HG03520 (cell line): ENCODE results near the gene HIBADH.

Experiments used
- ATAC-seq: cut with Tn5 transposase; IDR thresholded peaks from one replicate; pipeline ENCODE4 v1.9.1; 2021; ENCODE audit warnings: mild to moderate bottlenecking, moderate library complexity; ENCODE audit not compliant: unreplicated experiment

Gene HIBADH

DNA sequence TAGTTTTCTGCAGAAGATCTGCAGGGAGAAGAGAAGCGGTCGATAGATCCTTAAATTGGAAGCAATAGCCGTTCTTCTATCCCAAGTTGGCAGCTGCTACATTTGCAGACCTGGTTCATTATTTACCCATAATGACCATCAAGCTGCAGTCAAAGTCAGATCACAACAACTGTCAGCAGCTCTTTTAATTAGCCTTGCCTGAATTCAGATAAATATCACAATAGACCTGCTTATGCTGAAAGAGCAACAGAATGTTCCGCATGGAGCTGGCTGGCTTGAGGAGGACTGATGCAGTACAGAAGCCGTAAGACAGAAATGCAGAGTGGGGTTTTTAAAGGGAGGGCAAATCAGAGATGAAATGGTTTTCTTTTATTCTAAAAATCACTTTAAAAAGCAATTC is 109.4 kb downstream of the HIBADH start:
- no peak for ATAC-seq

DNA sequence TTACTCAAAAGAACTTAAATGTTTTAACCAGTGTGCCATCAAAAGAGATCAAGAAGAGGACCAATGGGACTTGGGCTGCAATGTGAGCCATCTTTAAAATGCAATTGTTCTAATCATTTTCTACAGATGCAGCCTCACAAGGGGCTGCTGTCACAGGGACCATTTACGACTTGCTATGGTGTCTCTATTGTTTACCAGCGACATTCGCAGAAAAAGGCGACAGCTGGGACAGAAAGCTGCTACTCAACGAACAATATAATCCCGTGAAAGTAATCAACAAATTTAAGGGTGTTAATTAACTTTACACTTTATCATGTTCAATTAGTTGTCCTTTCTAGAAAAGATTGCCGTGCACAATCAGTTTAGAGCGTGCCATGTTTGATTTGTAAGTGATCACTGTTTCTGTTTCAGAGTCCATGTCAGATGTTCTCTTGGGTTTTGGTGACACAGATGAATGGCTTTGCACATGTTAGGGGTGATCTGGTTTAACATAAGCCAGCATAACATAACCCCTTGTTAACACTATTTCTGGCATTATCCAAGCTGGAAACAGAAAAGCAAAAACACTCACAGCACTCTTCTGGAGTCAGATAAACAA is 110.8 kb downstream of the HIBADH start:
- ATAC-seq: no peak

DNA sequence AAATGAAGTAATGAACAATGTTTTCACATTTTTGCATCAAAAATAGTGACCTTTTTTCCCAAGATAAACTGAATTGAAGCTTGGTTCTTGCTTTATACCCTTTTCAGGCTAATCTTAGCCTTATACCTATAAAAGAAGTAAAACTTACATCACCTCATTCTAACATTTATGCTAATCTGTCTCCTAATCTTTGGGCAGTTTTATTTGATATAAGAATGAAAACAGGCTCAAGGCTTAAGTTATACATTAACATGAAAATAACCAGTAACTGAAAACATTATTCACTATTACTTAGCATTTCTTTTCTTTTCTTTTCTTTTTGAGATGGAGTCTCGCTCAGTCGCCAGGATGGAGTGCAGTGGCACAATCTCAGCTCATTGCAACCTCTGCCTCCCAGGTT is 113.1 kb downstream of the HIBADH start:
- ATAC-seq: no peak

DNA sequence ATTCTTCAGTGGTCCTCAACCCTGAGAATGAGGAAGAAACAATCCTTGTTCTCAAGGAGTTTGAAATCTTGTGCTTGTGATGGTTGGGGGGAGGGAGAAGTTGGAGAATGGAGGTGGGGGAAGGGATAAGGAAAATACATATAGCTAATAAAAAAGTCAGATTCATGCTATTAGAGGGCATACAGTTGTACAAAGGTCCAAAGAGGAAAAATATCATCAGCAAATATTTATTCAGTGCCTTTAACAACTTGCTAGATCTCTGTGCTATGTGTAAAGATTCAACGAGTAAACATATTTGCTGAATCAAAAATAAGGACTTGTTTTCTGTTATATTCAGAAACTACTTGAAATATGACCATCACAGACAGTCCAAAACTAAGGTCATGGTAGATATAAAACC is 114.4 kb downstream of the HIBADH start:
- no peak for ATAC-seq

DNA sequence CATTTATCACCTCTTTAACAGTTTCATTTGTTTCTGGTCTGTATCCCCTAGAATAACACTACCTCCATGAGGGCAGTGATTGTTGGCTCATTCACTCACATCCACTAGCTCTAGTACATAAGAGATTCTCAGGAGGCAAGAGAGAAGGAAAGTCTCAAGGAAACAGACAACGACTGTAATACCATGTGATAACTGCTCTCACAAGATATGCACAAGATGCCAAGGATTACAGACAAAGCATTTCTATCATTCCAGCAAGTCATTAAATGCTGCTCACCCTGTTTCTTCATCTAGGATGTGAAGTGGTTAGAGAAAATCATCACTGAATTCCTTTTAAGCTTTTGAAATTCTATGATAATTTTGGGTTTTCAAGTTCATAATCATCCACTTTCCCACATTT is 115.3 kb downstream of the HIBADH start:
- no peak for ATAC-seq

DNA sequence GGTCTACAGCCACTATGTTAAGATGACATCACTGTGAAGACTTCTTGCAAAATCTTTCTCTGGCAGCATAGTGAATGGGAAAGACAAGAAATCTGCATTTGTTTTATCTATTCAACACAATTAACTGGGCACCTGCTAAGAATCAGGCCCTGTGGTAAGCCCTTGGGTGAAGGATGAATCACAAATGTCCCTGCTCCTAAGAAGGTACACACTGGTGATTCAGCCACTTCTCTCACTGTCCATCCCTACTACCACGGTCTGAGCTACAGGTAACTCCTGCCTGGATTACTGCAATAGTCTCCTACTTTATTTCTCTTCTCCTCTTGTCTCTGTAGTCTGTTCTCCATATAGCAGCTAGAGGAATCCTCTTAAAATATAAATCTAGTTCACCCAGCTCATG is 116.1 kb downstream of the HIBADH start:
- ATAC-seq: no peak

DNA sequence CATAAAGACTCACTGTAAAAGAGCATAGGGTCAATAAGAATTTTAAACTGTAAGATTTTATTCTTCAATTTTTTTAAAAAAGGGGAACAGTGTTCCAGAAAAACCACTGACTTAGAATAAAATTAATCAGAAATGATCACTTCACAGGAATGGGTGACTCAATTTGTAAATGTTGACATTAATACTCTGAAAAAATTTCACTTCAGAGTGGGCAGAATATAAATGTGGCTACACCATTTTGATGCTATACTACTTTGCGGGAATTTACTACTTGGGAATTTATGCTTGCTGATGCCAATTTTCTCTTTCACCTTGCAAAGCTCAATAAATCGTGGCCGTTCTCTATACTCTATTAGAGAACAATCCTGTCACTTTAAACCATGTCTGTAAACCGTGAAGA is 126.9 kb downstream of the HIBADH start:
- no peak for ATAC-seq

DNA sequence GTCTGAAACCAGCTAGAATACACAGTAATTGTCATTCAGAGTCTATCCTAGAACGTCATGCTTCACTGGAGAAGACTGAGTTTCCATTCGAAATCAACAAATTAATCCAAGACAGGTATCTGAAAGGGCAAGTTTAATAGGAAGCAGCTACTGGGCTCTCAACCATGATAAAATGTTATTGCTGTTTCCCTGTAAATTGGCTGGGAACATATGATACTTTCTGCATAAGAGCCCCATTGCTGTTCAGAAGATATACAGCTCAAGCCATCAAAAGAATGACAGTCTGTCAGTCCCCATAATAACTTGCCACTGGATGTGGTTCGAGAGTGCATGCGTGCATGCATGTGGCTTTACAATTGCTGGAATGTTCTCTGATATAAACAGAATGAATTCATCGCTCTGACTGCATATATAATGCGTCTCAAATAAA is 129.0 kb downstream of the HIBADH start:
- ATAC-seq: no peak

DNA sequence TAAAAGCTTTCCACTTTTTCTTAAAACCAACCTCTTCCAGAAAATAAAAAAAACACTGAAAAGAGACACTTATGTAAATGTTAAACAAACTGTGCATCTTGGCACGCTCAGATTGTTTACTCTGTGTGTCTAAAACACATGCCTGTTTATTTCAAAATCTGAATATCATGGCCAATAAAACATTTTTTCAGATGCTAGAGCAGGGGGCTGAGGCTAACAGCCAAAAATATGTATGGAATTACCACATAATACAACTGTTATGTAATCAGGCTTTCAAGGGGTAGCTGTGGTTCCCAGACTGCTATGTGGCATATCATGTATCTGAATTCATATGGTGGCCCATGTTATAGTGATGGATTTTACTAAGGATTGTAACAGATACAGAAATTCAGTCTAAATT is 130.4 kb downstream of the HIBADH start:
- ATAC-seq: no peak

DNA sequence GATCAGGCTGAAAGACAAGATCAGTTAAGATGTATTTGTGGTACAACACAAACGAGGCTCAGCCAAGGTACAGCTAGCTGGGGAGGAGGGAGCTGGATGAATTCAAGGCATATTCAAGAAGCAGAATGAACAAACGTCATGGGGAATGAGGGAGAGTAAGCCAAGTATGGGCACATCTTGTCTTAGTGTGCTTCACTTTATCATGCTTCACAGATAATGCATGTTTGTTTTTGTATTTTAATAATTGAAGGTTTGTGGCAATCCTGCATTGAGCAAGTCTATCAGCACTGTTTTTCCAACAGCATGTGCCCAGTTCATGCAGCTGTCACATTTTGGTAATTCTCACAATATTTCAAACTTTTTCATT is 135.4 kb downstream of the HIBADH start:
- no peak for ATAC-seq

DNA sequence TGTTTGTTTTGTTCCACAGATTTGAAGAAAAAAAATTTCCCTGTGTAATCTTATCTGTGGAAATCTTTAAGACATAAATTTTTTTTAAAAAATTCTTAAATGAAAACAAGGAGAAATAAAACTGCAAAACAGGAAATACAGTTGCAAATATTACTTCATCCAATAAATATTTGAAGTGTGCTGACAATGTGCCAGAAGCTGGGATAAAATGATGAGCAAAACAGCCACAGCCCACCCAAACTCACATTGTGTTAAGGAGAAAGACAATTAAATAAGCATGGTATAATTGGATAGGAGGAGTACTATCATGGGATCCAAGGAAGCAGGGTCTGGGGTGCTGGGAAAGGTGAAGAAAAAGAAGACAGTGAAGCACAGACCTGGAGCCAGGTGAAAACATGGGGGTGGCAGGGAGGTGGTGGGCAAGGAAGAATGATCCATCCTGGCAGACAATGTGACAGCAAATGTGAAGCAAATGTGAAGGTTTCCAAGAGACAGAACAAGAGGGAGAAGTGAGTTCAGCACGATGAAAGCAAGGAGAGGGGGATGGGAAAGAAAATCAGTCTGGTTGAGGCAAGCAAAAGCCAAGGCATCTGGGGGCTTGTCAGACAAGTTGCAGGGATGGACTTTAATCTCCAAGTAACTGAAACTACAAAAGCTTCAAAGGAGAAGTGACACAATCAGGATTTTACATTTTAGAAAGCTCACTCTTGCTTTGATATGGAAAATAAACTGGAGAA is 135.9 kb downstream of the HIBADH start:
- ATAC-seq: no peak

DNA sequence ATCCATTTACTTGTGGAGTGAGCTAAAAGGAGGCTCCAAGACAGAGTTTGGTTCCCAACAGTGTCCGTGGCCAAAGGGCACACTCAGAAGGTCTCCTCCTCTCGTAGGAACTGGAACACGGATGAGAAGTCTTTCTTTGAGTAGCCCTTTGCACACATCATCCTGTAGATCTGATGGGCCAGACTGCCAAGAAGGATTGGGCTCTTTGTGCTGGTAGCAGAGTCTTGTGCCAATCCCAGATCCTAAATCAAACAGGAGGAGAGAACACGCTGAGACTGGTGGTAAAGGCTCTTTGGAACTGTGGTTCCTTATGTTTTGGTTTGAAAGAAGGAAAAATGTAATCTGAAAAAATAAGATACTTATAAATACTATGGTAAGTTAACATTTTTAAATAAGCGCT is 136.6 kb downstream of the HIBADH start:
- no peak for ATAC-seq

DNA sequence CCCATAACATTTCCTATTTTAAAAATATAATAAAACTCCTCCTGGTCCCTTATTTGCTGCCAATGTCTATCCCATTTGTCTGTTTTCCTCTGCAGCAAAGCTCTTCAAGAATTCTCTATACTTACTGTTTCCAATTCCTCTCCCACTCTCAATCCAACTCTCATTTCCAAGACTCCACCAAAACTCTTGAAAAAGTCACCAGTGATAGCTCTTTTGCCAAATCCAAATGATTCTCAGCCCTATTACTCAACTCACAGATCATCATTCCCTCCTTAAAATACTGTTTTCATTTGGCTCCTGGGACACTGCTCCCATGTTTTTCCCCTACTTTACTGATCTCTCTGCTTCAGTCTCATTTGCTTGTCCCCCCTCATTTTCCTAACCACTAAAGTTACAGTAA is 139.4 kb downstream of the HIBADH start:
- ATAC-seq: no peak

DNA sequence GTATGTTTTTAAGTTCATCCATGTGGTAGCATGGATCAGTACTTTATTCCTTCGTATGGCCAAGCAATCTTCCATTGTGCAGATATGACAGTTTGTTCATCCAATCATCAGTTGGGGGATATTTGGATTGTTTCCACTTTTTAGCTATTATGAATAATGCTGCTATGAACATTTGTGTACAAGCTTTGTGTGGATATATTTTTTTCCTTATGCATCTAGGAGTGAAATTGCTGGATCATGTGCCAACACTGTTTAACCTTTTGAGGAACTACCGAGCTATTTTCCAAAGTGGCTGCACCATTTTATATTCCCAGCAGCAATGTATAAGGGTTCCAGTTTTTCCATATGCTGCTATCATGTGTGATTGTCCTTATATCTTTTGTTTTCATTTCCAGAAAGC is 140.1 kb downstream of the HIBADH start:
- ATAC-seq: no peak

DNA sequence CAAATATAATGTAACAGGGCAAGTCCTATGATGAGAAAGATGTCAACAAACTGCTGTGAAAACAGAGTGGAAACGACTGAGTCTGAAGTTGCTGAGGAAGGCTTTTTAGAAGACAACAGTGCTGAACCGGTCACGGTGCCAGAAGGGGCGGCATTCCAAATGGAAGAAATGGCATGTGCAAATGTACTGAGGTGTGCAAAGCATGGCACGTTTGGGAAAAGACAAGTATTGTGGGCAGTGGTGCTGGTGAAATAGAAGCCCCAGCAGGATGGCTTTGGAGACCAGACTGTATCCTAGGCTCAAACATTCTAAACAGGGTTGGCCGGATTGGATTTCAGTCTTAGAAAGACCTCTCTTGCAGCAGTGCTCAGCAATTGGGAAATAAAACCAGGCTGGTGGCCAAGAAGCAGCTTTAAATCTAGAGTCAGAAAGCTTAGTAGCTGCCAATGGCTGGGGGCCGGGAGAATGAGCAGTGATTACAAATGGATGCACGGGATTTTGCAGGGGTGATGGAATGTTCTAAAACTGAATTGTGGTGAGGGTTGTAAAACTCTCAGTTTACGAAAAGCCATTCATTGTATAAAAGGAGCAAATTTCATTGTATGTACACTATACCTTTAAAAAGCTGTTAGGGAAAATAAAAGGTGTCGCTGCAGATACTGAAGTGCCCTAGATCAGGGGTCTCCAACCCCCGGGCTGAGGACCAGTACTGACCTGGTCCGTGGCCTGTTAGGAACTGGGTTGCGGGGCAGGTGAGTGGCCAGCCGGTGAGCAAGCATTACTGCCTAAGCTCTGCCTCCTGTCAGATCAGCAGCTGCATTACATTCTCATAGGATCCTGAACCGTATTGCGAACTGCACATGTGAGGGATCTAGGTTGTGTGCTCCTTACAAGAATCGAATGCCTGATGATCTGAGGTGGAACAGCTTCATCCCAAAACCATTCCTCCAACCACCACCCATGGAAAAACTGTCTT is 141.6 kb downstream of the HIBADH start:
- no peak for ATAC-seq

DNA sequence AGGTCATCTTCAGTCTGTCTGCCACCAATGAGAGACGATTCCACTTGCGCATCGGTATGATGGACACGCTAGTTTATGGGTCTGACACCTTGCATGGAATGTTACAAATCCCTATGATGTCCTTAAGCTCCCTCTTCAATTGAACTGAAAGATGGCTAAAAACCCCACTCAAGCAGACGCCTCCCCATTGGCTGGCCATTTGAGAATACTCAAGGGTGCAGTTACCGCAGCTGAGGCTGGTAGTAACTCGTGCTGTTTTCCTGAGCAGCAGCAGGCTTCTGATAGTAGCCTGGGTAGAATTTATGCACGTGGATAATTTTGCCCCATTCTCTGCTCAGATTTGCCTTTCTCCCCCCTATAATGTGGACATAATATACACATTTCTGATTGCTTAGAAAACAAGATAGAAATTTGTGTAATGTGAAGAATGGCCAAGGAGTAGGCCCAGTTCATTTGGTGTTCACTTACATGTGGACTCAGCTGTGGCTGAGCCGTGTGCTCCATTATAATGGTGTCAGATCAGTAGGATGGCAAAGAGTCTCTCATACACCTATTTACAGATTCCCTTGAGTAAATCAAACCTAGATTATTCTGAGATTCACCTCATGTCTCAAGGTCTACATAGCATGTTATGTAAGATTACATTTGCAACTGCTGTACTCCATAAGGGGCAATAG is 142.8 kb downstream of the HIBADH start:
- no peak for ATAC-seq

DNA sequence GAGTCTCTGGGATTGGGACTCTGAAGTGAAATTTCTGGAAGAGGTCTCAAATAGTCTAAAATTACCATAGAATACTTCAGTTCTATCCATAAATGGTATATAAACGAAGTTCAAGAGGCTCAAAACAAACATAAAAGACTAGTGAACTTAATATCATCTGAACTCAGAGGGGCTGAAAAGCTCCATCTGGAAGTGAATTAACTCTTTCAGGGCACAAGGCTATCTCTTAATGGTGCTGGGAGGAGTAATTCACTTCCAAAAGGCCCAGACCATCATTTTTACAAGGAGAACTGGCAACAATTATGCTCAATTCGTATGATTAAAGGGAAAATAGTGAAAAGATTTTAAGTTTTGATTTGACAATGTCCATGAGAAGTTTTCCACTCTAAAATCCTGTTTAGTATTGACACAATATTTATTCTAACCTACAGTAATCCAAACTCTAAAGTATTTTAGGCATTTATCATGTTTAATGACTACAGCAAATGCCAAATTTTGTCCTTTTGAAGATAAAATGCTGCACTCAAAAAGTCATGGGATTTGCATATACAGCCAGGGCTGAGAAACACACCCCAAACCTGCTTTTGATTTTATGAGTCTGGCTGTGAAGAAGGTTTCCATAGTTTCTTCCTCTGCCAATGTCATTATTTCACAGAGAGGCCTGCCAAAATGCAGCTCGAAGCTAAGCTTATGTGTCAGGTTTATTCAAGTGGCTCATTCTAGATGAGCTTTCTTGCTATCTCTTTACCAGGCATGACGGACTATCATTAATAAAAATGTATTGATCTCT is 143.9 kb downstream of the HIBADH start:
- no peak for ATAC-seq

DNA sequence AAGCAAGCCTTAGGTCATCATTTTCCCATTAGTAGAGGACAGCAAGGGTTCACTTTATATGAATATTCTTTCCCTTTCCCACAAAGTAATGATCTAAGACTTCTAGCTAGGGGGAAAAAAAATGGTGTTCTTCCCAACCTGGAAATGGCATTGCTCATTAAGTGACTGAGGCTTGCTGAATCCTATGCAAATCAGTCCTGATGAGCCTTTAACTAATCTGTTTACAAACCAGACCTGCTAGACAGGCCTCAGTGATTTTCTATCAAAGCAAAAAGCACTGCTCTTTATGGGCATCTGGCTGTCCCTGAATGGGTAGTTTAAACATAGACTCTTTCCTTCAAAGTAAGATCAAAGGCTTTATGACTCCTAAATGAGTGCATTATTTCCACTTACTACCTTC is 146.3 kb downstream of the HIBADH start:
- ATAC-seq: no peak

DNA sequence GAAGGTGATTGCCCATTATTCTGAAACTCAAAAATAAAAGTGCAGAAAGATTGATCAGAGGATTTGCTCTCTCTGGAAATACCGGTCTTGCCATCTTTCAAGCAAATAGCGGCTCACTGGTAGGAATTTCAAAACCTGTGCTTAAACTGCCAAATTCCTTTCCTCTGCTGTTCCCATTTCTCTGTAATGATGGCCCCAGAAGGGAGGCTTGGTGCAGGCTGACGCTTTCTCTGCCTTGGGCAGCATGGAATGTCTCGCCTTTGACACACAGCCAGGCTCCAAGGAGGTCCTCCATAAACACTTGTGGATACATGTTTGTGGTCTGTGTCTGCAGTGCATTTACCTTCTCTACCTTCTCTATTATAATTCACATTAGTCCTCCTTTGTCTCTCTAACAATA is 146.8 kb downstream of the HIBADH start:
- ATAC-seq: no peak

DNA sequence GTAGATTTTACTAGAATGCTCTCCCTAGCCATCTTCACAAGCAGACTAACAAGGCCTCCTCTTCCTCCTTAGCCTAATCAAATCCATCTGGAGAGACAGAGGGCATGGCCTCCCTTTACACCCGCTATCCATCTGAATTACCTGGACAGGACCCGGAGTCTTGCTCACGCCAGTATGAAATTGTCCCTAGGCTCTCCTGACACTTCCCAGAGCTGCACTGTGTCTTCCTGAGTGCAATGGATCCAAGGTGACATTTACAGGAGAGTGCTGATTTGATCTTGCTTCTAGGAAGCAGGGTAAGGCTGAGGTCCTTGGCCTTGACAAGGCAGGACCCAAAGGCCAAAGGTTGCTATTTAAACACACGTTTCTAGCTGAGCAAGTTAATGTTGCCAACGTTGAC is 147.8 kb downstream of the HIBADH start:
- ATAC-seq: no peak
